Measurements from ENCODE around the gene MOB3C. TPM values are rescaled to one million over a fixed set of nuclear protein-coding genes. Genes with fewer than 3 reads are reported as not detected.

The MOB3C gene
- total RNA-seq, 2 experiments from 2014 or later, result 21.0 to 23.8 TPM

DNA sequence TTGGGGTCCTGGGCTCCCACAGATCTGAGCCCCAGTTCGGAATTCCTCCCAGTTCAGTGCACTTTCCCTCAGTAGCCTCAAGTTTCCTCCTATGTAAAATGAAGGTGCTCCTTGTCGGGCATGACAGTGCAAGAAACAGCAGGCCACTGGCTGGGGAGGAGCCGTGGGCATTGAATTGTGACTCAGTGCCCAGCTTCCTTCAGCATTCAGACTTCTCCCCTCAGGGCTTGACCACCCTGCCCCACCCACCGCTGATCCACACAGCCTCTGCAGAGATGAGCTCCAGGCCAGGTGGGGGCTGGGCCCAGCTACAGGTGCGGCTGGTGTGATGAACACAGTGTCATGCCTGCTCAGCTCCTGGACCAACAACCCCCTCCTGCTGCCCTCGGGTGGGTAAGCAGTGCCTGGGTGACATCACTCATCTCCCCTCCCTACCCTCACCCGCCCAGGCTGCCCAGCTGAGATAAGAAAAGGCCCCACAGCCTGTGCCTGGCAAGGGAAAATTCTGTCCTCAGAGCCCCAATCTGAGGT is 4.9 kb downstream of the MOB3C start:
- POLR2A ChIA-PET, result interaction anchor here (1.5 kb wide), 1 partner anchor 8 kb away, joined by 10 read pairs; the partner anchor contains the start of gene MKNK1
- DNase-seq (no peak), ATAC-seq (ENCODE audit: low read depth) (no peak)
- H3K27me3 Mint-ChIP-seq, result no peaks in the 10 kb centered on the region
- peaks cover 32% of the 10 kb centered on the region for H3K36me3 Mint-ChIP-seq
- H3K4me1 Mint-ChIP-seq, result peaks cover 30% of the 10 kb centered on the region
- no peaks in the 10 kb centered on the region for H3K9me3 Mint-ChIP-seq
- H3K27ac Mint-ChIP-seq, result no peak overlapping the region
- no peak overlapping the region for H3K4me3 Mint-ChIP-seq

DNA sequence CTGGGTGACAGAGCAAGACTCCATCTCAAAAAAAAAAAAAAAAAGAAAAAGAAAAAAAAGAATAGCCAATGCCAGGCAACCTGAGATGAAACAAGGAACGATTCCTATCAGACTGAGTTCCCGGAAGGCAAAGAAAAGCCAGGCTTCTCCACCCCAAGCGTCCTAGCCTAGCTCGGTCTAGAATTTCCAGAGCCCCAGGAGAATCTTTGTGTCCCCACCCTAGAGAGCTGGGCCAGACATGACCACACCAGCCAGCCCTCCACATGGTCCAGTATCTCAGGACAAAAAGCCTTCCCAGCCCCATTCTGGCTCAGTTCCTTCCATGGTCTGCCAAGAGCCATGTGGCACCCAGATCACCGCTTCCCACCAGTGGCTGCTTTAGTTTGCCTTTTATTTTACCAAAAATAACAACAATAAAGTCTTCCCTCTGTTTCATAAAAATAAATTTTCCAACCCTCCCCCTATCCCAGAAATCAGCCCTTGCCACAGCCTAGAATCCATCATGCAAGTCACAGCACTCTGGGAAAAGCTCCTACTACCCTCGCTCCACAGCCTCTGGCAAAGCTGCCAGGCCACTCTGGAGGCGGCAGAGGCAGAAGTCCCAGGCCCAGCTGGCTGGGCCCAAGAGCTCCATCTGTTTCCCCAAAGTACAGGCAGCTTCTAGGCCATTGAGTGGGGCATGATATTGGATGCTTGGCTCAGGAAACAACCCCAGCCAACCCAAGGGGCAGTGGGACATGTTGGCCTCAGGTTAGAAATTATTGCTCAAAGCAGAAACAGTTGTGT is 9.1 kb downstream of the MOB3C start:
- H3K27me3 Mint-ChIP-seq, result no peaks in the 10 kb centered on the region
- H3K36me3 Mint-ChIP-seq, result peaks cover 39% of the 10 kb centered on the region
- H3K9me3 Mint-ChIP-seq, result no peaks in the 10 kb centered on the region
- ATAC-seq (ENCODE audit: low read depth) (no peak), DNase-seq (no peak)
- no peak overlapping the region for H3K27ac Mint-ChIP-seq
- POLR2A ChIA-PET, result no interaction called here
- no peak overlapping the region for H3K4me3 Mint-ChIP-seq
- peaks cover 32% of the 10 kb centered on the region for H3K4me1 Mint-ChIP-seq

- ATAC-seq (ENCODE audit: low read depth) (no peak), DNase-seq (no peak)
- H3K4me3 Mint-ChIP-seq, result no peak overlapping the region
- peaks cover 44% of the 10 kb centered on the region for H3K36me3 Mint-ChIP-seq
- H3K9me3 Mint-ChIP-seq, result no peaks in the 10 kb centered on the region
- POLR2A ChIA-PET, result interaction anchor here (3.9 to 4.8 kb wide), 2 partner anchors 9 to 24 kb away, joined by 70 to 91 read pairs; partner anchors contain the start of gene MOB3C
- H3K27me3 Mint-ChIP-seq, result no peaks in the 10 kb centered on the region
- H3K27ac Mint-ChIP-seq, result peak overlapping the region; percentile 37
- H3K4me1 Mint-ChIP-seq, result peaks cover 38% of the 10 kb centered on the region
These were observed 10.2 kb downstream of the MOB3C start for GRCh38 chr1:46606255-46606965.

- Mint-ChIP-seq H3K27ac (peak overlapping the region; percentile 64), H3K27me3 (no peaks in the 10 kb centered on the region), H3K36me3 (peaks cover 47% of the 10 kb centered on the region), H3K4me3 (peak overlapping the region; percentile 90), H3K4me1 (peaks cover 43% of the 10 kb centered on the region), H3K9me3 (no peaks in the 10 kb centered on the region)
- DNase-seq, result peak; percentile 48
- ATAC-seq (ENCODE audit: low read depth), result peak; percentile 59
- POLR2A ChIA-PET, result interaction anchor here (1.2 to 4.8 kb wide), 5 partner anchors 10 to 117 kb away, joined by 3 to 91 read pairs (median 22); partner anchors contain the start of genes KNCN and MOB3C
These were observed 11.4 kb downstream of the MOB3C start for GRCh38 chr1:46605232-46605631.

DNA sequence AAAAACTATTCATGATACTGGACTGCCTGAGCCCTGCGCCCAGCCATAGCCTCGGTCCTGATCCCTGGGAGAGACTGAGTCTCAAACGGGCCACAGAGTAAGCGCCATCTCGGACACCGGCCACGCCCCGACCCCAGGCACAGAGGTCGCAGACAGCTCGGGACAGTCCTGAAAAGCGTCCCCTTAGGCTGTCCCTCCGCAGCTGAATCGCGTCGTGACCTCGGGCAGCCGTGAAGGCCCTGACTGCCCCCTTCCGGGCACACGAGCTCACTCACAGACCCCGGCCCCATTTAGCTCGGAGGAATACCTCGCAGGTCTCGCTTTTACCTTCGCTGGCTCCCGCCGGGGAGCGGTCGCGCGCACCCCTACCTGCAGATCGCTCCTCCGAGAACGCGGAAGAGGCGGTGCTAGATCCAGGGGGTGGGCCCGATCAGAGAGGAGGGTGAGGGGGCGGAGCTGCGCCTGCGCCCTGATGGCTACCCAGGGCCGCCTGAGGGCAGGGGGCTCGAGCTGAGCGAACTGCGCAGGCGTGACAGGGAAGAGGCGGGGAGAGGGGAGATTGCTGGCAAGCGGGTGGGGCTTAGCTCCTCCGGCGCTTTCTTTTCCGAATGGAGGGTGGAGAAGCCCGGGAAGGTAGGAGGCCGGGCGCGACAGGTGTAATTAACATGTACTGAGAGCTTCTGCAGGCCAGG is 12.6 kb downstream of the MOB3C start, which contains the start of gene MKNK1:
Gene MKNK1, minus strand, starts transcription at position 411 of the 692 bp plus-strand sequence. CDS start 20,941 bp downstream, outside the sequence.
- Mint-ChIP-seq H3K27ac (peak within 1 kb of the TSS; percentile 81), H3K36me3 (peaks cover 38% of the 10 kb centered on the region), H3K4me1 (peaks cover 52% of the 10 kb centered on the region), H3K9me3 (no peaks in the 10 kb centered on the region), H3K27me3 (no peaks in the 10 kb centered on the region), H3K4me3 (peak within 1 kb of the TSS; percentile 90)
- ATAC-seq (ENCODE audit: low read depth) (peak; percentile 89), DNase-seq (peak; percentile 98)
- POLR2A ChIA-PET, result interaction anchor here (0.7 to 4.8 kb wide), 13 partner anchors 8 to 115 kb away, joined by 3 to 91 read pairs (median 10); partner anchors contain the start of genes ATPAF1, EFCAB14, KNCN and MOB3C

GRCh38 chr1:46603481-46603857 is 13.1 kb downstream of the MOB3C start:
- peaks cover 56% of the 10 kb centered on the region for H3K4me1 Mint-ChIP-seq
- no peaks in the 10 kb centered on the region for H3K9me3 Mint-ChIP-seq
- DNase-seq, result no peak
- H3K27ac Mint-ChIP-seq, result peak overlapping the region; percentile 81
- no peaks in the 10 kb centered on the region for H3K27me3 Mint-ChIP-seq
- no peak for ATAC-seq (ENCODE audit: low read depth)
- H3K36me3 Mint-ChIP-seq, result peaks cover 34% of the 10 kb centered on the region
- POLR2A ChIA-PET, result interaction anchor here (1.2 to 4.8 kb wide), 10 partner anchors 8 to 116 kb away, joined by 3 to 91 read pairs (median 14); partner anchors contain the start of genes ATPAF1, EFCAB14, KNCN and MOB3C
- peak overlapping the region; percentile 90 for H3K4me3 Mint-ChIP-seq

DNA sequence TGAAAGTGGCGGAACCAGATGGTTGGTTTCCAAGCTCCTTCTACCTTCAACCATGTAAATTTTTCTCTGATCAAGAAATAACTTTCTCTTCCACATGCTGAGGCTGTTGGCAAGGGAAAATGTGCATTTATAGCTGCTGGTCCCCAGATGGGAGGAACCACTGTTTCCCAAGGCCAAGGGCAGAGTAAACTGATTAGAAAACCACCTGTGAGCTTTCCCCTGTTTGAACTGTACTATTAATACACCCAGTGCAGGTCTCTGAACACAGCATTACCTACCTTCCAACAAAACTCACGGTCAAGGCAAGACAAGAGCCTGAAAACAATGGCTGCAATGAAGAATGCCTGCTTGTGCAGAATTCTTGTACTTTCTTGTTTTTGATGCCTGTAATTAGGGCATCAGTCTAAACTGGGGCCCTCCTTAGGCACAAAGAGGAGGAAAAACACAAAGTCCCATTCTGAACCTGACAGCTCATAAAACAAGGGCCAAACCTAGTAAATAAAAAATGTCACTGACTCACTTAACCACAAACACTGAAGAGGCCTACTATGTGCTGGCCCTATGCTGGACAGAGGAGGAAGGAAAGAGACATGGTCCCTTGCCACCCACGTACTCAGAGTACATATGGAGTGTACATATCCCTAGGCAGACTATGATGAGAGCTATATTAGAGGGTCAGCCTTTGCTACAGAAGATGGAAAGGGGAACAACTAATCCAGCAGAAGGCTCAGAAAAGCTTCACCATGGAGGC is 15.2 kb downstream of the MOB3C start:
- Mint-ChIP-seq H3K4me1 (peaks cover 67% of the 10 kb centered on the region), H3K27ac (no peak overlapping the region), H3K9me3 (no peaks in the 10 kb centered on the region), H3K27me3 (no peaks in the 10 kb centered on the region), H3K36me3 (peaks cover 36% of the 10 kb centered on the region), H3K4me3 (peak overlapping the region; percentile 41)
- POLR2A ChIA-PET, result interaction anchor here (0.5 kb wide), 1 partner anchor 38 kb away, joined by 4 read pairs; no protein-coding TSS in a partner anchor
- ATAC-seq (ENCODE audit: low read depth), result no peak
- no peak for DNase-seq

DNA sequence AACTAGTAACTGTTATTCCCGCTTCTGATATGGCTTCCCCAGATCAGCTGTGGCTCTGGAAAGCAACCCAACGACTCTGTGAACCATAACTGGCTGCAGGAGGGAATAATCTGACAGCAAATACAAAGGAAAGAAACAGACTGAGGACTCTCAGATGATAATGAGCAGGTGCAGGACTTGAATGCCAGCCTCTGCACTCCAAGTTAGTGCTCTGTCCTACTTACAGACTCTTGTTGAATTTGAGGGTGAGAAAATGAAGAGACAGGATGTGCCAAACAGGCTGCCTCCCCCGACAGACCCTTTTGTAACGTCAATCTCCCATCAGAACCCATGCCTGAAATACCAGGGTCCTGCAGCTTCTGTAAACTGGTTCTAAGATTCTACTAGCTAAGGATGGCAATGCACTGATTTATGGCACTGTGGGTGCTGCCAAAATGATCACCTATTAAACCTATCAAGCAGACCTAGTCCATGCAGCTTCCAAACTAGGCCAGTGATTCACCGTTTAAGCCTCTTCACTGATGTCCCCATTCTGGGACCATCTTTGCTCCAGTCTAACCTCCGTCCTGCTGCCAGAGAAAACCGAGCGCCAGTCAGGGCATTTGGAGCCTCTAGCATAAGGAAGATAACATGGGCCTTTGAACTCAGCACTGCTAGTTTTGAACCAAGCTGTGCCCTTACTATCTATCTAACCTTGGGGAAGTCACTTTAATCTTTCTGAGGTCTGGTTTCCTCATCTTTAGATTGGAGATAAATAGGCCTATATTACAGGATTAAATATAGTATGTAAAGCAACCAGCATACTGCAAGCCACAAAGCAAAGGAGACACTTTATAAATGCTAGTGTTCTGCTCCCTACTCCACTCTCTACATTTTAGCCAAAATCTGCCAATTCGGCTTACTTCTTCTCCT is 17.3 kb downstream of the MOB3C start:
- POLR2A ChIA-PET, result interaction anchor here (0.8 to 1.5 kb wide), 2 partner anchors 17 to 50 kb away, joined by 3 to 6 read pairs; no protein-coding TSS in a partner anchor
- DNase-seq (no peak), ATAC-seq (ENCODE audit: low read depth) (no peak)
- H3K4me1 Mint-ChIP-seq, result peaks cover 68% of the 10 kb centered on the region
- no peaks in the 10 kb centered on the region for H3K9me3 Mint-ChIP-seq
- peak overlapping the region; percentile 54 for H3K27ac Mint-ChIP-seq
- H3K4me3 Mint-ChIP-seq, result peak overlapping the region; percentile 37
- no peaks in the 10 kb centered on the region for H3K27me3 Mint-ChIP-seq
- peaks cover 36% of the 10 kb centered on the region for H3K36me3 Mint-ChIP-seq

- H3K4me3 Mint-ChIP-seq, result no peak overlapping the region
- DNase-seq (no peak), ATAC-seq (ENCODE audit: low read depth) (no peak)
- no peaks in the 10 kb centered on the region for H3K27me3 Mint-ChIP-seq
- POLR2A ChIA-PET, result interaction anchor here (1.8 to 2.1 kb wide), 2 partner anchors 11 to 15 kb away, joined by 6 to 14 read pairs; no protein-coding TSS in a partner anchor
- peaks cover 54% of the 10 kb centered on the region for H3K36me3 Mint-ChIP-seq
- no peak overlapping the region for H3K27ac Mint-ChIP-seq
- no peaks in the 10 kb centered on the region for H3K9me3 Mint-ChIP-seq
- H3K4me1 Mint-ChIP-seq, result peaks cover 67% of the 10 kb centered on the region
These were observed 19.8 kb downstream of the MOB3C start for GRCh38 chr1:46596846-46597245.

- peaks cover 65% of the 10 kb centered on the region for H3K4me1 Mint-ChIP-seq
- H3K4me3 Mint-ChIP-seq, result no peak overlapping the region
- POLR2A ChIA-PET, result interaction anchor here (1.8 to 2.4 kb wide), 3 partner anchors 8 to 14 kb away, joined by 6 to 14 read pairs (median 14); partner anchors contain the start of gene MKNK1
- no peaks in the 10 kb centered on the region for H3K27me3 Mint-ChIP-seq
- H3K9me3 Mint-ChIP-seq, result no peaks in the 10 kb centered on the region
- H3K27ac Mint-ChIP-seq, result no peak overlapping the region
- H3K36me3 Mint-ChIP-seq, result peaks cover 55% of the 10 kb centered on the region
- no peak for DNase-seq
- no peak for ATAC-seq (ENCODE audit: low read depth)
These were observed 20.6 kb downstream of the MOB3C start for GRCh38 chr1:46596036-46596435.

- H3K9me3 Mint-ChIP-seq, result peaks cover 2% of the 10 kb centered on the region
- no peak for ATAC-seq (ENCODE audit: low read depth)
- DNase-seq, result no peak
- peaks cover 61% of the 10 kb centered on the region for H3K4me1 Mint-ChIP-seq
- no peaks in the 10 kb centered on the region for H3K27me3 Mint-ChIP-seq
- POLR2A ChIA-PET, result interaction anchor here (1.8 to 2.4 kb wide), 3 partner anchors 9 to 13 kb away, joined by 6 to 14 read pairs (median 14); partner anchors contain the start of gene MKNK1
- H3K36me3 Mint-ChIP-seq, result peaks cover 61% of the 10 kb centered on the region
- peak overlapping the region; percentile 31 for H3K27ac Mint-ChIP-seq
- peak overlapping the region; percentile 53 for H3K4me3 Mint-ChIP-seq
These were observed 21.5 kb downstream of the MOB3C start for GRCh38 chr1:46595127-46595526.
